Panc1 (cell line): ENCODE results near the gene FAM120B. TPM values are rescaled to one million over a fixed set of nuclear protein-coding genes. Genes with fewer than 3 reads are reported as not detected.

Source experiments
- ATAC-seq: fragments of 200-7000 bp; cut with Tn5 transposase; 2 replicates; pipeline ENCODE4 v1.9.1; 2020; ENCODE audit warnings: mild to moderate bottlenecking, moderate library complexity
- BruUV-seq: library from RNA; stranded (reverse); fragments of 400-500 nt; replicated peaks from 2 replicates; lab custom pipeline; 2021; lab: Mats Ljungman, UMichigan
- CTCF ChIA-PET: fragments of 300-600 bp; sonication (Branson Sonifier 250); formaldehyde crosslinking; loops from one replicate; lab custom pipeline; 2022; ENCODE audit warnings: antibody characterized with exemption; lab: Charles Lee
- POLR2A ChIA-PET: fragments of 300-600 bp; sonication (Branson Sonifier 250); formaldehyde crosslinking; loops from one replicate; lab custom pipeline; 2022; ENCODE audit warnings: antibody characterized with exemption; lab: Charles Lee
- DNase-seq: peaks from one replicate; pipeline ENCODE4 v3.0.0-alpha.2; 2010; ENCODE audit warnings: low read depth, low spot score
- H3K27ac ChIP-seq: 2 replicates; pipeline ENCODE4 v1.5.1; 2011; ENCODE audit warnings: mild to moderate bottlenecking, low read length, inconsistent platforms
- H3K27me3 ChIP-seq: fragments of 200-500 bp; sonication (Bioruptor generic); 2 replicates; pipeline ENCODE4 v1.6.0; 2014; ENCODE audit warnings: low read length, inconsistent platforms; ENCODE audit not compliant: control insufficient read depth, insufficient read depth
- H3K36me3 ChIP-seq: fragments of 200-500 bp; sonication (Bioruptor generic); 2 replicates; pipeline ENCODE4 v1.5.1; 2014; ENCODE audit warnings: inconsistent platforms, mild to moderate bottlenecking, low read length, moderate library complexity; ENCODE audit not compliant: control insufficient read depth, insufficient read depth
- H3K4me1 ChIP-seq: 2 replicates; pipeline ENCODE4 v1.5.1; 2011; ENCODE audit warnings: inconsistent platforms, mild to moderate bottlenecking, low read length, moderate library complexity; ENCODE audit not compliant: control insufficient read depth, insufficient read depth
- H3K4me3 ChIP-seq, 2 experiments: 2 replicates each; pipeline ENCODE4 v1.5.1; 2011 to 2012; ENCODE audit warnings: low read depth in 2 of 2, low read length in 2 of 2, mild to moderate bottlenecking in 2 of 2, inconsistent platforms in 1 of 2, moderate library complexity in 1 of 2
- H3K9me3 ChIP-seq: fragments of 200-500 bp; sonication (Bioruptor generic); 2 replicates; pipeline ENCODE4 v1.5.1; 2014; ENCODE audit warnings: low read depth, mild to moderate bottlenecking, inconsistent platforms, low read length, moderate library complexity; ENCODE audit not compliant: control insufficient read depth, insufficient read depth
- POLR2AphosphoS5 ChIP-seq: IDR thresholded peaks from 2 replicates; pipeline ENCODE4 v1.6.1; 2012; ENCODE audit warnings: mild to moderate bottlenecking, low read depth, low read length, moderate library complexity
- SIN3A ChIP-seq: IDR thresholded peaks from 2 replicates; pipeline ENCODE4 v1.6.1; 2012; ENCODE audit warnings: low read depth, mild to moderate bottlenecking, low read length, moderate library complexity, borderline replicate concordance; ENCODE audit not compliant: insufficient read depth
- TCF7L2 ChIP-seq: IDR thresholded peaks from 2 replicates; pipeline ENCODE4 v1.6.1; 2011; ENCODE audit warnings: mild to moderate bottlenecking, low read depth, low read length, inconsistent platforms
- in situ Hi-C: cut with HindIII; loops from 2 replicates; pipeline ENCODE4 v1.10.0; 2016; ENCODE audit warnings: low sequenced_read_pairs, low pct_unique_long_range_greater_than_20kb
- intact Hi-C: fragments of 100-400 bp; cut with micrococcal nuclease; formaldehyde crosslinking; loops from one replicate; pipeline ENCODE4 v1.10.0; 2022; ENCODE audit not compliant: unreplicated experiment
- total RNA-seq: library from RNA; stranded (reverse); gene quantifications from one replicate; pipeline ENCODE4 v1.2.1, GENCODE V29; 2021; ENCODE audit not compliant: unreplicated experiment
- TF ChIP-seq, protein P1 (sequence below), 2 experiments: IDR thresholded peaks; 2 replicates each; pipeline ENCODE4 v1.6.1; 2011 to 2012; ENCODE audit warnings: low read depth in 2 of 2, control low read depth in 1 of 2, low read length in 1 of 2, mild to moderate bottlenecking in 1 of 2, moderate library complexity in 1 of 2; ENCODE audit not compliant: insufficient read depth in 1 of 2
- TF ChIP-seq, protein P2 (sequence below): fragments of 450-650 bp; IDR thresholded peaks from 2 replicates; pipeline ENCODE4 v1.5.1; 2017; ENCODE audit warnings: mild to moderate bottlenecking

FAM120B gene
- total RNA-seq, 1 experiment from 2014 or later: 38.0 TPM

DNA sequence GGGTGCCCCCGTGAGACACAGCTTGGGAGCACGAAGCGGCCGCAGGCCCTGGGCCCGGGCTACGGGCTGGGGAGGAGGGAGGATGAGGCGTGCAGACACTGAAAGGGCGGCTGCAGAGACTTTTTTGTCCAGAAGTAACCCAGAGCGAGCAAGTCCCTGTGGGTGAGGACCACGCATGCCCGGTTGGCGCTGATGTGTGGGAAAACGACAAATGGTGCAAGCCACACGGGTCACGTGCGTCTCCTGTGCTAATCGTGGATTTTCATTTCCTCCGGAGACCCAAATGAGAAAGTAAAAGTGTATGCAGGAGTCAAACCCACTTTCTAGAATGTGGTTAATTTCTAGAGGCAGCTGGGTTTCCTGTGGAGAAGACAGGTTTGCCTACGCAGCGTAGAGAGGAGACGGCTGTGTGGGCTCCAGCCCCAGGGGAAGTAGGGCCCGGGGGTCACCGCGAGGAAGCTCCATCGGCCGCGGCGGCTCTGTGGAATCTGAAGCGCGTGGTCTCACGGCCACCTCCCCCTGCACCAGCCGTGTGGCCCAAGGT is 34.7 kb upstream of the FAM120B start:
- Histone ChIP-seq H3K4me1 (no peaks in the 10 kb centered on the region), H3K27ac (no peak overlapping the region), H3K9me3 (no peaks in the 10 kb centered on the region), H3K27me3 (no peaks in the 10 kb centered on the region), H3K4me3 (no peak overlapping the region), H3K36me3 (no peaks in the 10 kb centered on the region)
- ATAC-seq: no peak
- ChIA-PET CTCF (no interaction called here), POLR2A (no interaction called here)
- intact Hi-C loops (no loop called here), in situ Hi-C loops (no loop called here)
- BruUV-seq: no TSS peak
- DNase-seq: no peak
- TF ChIP-seq POLR2AphosphoS5: no peak
- no peak for TF ChIP-seq SIN3A
- TF ChIP-seq, protein P1, sequence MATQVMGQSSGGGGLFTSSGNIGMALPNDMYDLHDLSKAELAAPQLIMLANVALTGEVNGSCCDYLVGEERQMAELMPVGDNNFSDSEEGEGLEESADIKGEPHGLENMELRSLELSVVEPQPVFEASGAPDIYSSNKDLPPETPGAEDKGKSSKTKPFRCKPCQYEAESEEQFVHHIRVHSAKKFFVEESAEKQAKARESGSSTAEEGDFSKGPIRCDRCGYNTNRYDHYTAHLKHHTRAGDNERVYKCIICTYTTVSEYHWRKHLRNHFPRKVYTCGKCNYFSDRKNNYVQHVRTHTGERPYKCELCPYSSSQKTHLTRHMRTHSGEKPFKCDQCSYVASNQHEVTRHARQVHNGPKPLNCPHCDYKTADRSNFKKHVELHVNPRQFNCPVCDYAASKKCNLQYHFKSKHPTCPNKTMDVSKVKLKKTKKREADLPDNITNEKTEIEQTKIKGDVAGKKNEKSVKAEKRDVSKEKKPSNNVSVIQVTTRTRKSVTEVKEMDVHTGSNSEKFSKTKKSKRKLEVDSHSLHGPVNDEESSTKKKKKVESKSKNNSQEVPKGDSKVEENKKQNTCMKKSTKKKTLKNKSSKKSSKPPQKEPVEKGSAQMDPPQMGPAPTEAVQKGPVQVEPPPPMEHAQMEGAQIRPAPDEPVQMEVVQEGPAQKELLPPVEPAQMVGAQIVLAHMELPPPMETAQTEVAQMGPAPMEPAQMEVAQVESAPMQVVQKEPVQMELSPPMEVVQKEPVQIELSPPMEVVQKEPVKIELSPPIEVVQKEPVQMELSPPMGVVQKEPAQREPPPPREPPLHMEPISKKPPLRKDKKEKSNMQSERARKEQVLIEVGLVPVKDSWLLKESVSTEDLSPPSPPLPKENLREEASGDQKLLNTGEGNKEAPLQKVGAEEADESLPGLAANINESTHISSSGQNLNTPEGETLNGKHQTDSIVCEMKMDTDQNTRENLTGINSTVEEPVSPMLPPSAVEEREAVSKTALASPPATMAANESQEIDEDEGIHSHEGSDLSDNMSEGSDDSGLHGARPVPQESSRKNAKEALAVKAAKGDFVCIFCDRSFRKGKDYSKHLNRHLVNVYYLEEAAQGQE (IDR thresholded peaks at IDR 0.05; ENCODE audit: insufficient read depth in 1 of 2, low read depth in 2 of 2, low read length in 1 of 2): no peak
- no peak for TF ChIP-seq TCF7L2
- TF ChIP-seq, protein P2, sequence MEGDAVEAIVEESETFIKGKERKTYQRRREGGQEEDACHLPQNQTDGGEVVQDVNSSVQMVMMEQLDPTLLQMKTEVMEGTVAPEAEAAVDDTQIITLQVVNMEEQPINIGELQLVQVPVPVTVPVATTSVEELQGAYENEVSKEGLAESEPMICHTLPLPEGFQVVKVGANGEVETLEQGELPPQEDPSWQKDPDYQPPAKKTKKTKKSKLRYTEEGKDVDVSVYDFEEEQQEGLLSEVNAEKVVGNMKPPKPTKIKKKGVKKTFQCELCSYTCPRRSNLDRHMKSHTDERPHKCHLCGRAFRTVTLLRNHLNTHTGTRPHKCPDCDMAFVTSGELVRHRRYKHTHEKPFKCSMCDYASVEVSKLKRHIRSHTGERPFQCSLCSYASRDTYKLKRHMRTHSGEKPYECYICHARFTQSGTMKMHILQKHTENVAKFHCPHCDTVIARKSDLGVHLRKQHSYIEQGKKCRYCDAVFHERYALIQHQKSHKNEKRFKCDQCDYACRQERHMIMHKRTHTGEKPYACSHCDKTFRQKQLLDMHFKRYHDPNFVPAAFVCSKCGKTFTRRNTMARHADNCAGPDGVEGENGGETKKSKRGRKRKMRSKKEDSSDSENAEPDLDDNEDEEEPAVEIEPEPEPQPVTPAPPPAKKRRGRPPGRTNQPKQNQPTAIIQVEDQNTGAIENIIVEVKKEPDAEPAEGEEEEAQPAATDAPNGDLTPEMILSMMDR: no peak

DNA sequence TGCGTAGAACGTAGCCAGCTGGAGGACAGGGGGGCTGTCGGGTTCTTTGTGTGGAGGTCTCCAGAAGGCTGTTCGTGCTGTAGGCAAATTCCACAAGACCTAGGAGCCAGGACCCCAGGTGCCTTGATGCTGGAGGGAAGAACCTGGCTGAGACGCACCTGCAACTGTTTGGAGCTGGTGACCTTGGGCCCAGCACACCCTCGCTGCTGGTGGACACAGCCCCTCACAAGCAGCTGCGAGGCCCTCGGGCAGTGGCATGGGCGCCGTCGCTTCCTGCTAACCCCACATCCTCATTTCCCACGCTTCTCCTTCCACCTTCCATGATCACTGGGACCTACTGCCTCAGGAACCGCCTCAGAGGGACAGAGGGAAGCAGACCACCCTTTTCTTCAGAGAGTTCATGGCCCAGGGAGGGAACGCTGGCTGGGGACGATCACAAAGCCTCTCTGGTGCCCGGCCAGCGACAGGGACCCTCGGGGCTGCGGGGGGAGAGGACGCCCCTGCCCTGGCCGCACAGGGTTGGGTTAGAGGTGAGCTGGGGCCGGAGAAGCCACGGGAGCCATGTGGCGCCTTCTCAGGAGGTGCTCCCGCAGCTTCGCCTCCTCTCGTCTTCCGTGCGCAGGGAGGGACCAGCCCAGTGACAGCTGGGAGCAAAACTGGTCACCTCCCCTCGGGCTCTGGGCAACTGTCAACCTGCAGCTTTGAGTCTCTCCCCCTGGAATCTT is 34.1 kb upstream of the FAM120B start:
- intact Hi-C loops: no loop called here
- Histone ChIP-seq H3K27ac (no peak overlapping the region), H3K4me3 (no peak overlapping the region), H3K36me3 (no peaks in the 10 kb centered on the region), H3K9me3 (no peaks in the 10 kb centered on the region), H3K4me1 (no peaks in the 10 kb centered on the region), H3K27me3 (no peaks in the 10 kb centered on the region)
- ChIA-PET CTCF (no interaction called here), POLR2A (no interaction called here)
- DNase-seq (no peak), ATAC-seq (no peak)
- in situ Hi-C loops: no loop called here
- no peak for TF ChIP-seq POLR2AphosphoS5
- TF ChIP-seq, protein P2: no peak
- TF ChIP-seq SIN3A: no peak
- TF ChIP-seq, protein P1 (IDR thresholded peaks at IDR 0.05; ENCODE audit: insufficient read depth in 1 of 2, low read depth in 2 of 2, low read length in 1 of 2): no peak
- no peak for TF ChIP-seq TCF7L2
- no TSS peak for BruUV-seq
